HepG2 (cell line): ENCODE measurements around the gene TNFAIP1. TPM values are rescaled to one million over a fixed set of nuclear protein-coding genes. Genes with fewer than 3 reads are reported as not detected.

ENCODE experiments used
- microRNA-seq: library from miRNA; unstranded; fragments of <30 nt; microRNA quantifications from one replicate; pipeline ENCODE4, GENCODE V29; 2020
- polyA plus RNA-seq, 8 experiments: library from polyadenylated mRNA; depleted of rRNA in 3 of 8; stranded (reverse) in 7 of 8; unstranded in 1 of 8; fragments of >200 nt; fragmentation: Illumina TruSeq in 4 of 8; extraction: Trizol in 4 of 8; gene quantifications; 2 replicates each; pipeline versions ENCODE4 v1.2.1 to v1.2.3, GENCODE V29; 2011 to 2016; ENCODE audit warnings: low read depth in 4 of 8, missing spikeins in 1 of 8, mixed read lengths in 1 of 8; ENCODE audit not compliant: insufficient read depth in 1 of 8
- total RNA-seq, 5 experiments: library from RNA; depleted of rRNA; stranded (reverse); fragments of >200 nt; fragmentation: Illumina TruSeq; extraction: Trizol; gene quantifications; 2 replicates each; pipeline ENCODE4 v1.2.3, GENCODE V29; 2016; ENCODE audit warnings: low read depth in 1 of 5

TNFAIP1 gene
- total and polyA plus RNA-seq, 2 of the 13 experiments (the other 11 are each of a cell fraction or from before 2014, with no cell fraction given), result 17.5 to 40.6 TPM

Small RNA genes within 50 kb of the gene (microRNA-seq; reads per million reads assigned to microRNA genes)
- 2.6 reads per million, percentile 16 among the genes with 10 or more reads in this experiment for gene MIR4723

Other genes starting within 250 kb of the TNFAIP1 start
- 111 and 137 TPM in 2 replicates for gene TMEM97, start 16.6 kb upstream of the TNFAIP1 start, total RNA-seq (2016; rRNA removed; fragmentation: Illumina TruSeq; extraction: Trizol)
- gene TMEM97, start 16.6 kb upstream of the TNFAIP1 start, polyA plus RNA-seq (2011; rRNA removed), result 51.5 and 69.6 TPM in 2 replicates
- gene IFT20, start 289 bp upstream of the TNFAIP1 start, total RNA-seq (2016; rRNA removed; fragmentation: Illumina TruSeq; extraction: Trizol), result 23.4 and 28.0 TPM in 2 replicates
- 33.9 and 37.8 TPM in 2 replicates for gene IFT20, start 289 bp upstream of the TNFAIP1 start, polyA plus RNA-seq (2011; rRNA removed)
- gene POLDIP2, start 21.8 kb downstream of the TNFAIP1 start, total RNA-seq (2016; rRNA removed; fragmentation: Illumina TruSeq; extraction: Trizol), result 114 and 127 TPM in 2 replicates
- gene POLDIP2, start 21.8 kb downstream of the TNFAIP1 start, polyA plus RNA-seq (2011; rRNA removed), result 85.9 and 86.0 TPM in 2 replicates
- gene SEBOX, start 29.4 kb downstream of the TNFAIP1 start, total RNA-seq (2016; rRNA removed; fragmentation: Illumina TruSeq; extraction: Trizol), result not detected in 2 replicates
- not detected in 2 replicates for gene SEBOX, start 29.4 kb downstream of the TNFAIP1 start, polyA plus RNA-seq (2011; rRNA removed)
- gene VTN, start 34.5 kb downstream of the TNFAIP1 start, total RNA-seq (2016; rRNA removed; fragmentation: Illumina TruSeq; extraction: Trizol), result 43.9 and 108 TPM in 2 replicates
- 131 and 230 TPM in 2 replicates for gene VTN, start 34.5 kb downstream of the TNFAIP1 start, polyA plus RNA-seq (2011; rRNA removed)
- gene SARM1, start 35.9 kb downstream of the TNFAIP1 start, total RNA-seq (2016; rRNA removed; fragmentation: Illumina TruSeq; extraction: Trizol), result 0.25 and 0.73 TPM in 2 replicates
- gene SARM1, start 35.9 kb downstream of the TNFAIP1 start, polyA plus RNA-seq (2011; rRNA removed), result 0.86 and 1.1 TPM in 2 replicates
- gene SLC46A1, start 70.5 kb downstream of the TNFAIP1 start, total RNA-seq (2016; rRNA removed; fragmentation: Illumina TruSeq; extraction: Trizol), result 9.4 and 22.6 TPM in 2 replicates
- 19.6 and 25.8 TPM in 2 replicates for gene SLC46A1, start 70.5 kb downstream of the TNFAIP1 start, polyA plus RNA-seq (2011; rRNA removed)
- not detected in 2 replicates for gene SLC13A2, start 137.9 kb downstream of the TNFAIP1 start, total RNA-seq (2016; rRNA removed; fragmentation: Illumina TruSeq; extraction: Trizol)
- gene SLC13A2, start 137.9 kb downstream of the TNFAIP1 start, polyA plus RNA-seq (2011; rRNA removed), result 0.07 TPM in 1 of 2 replicates, not detected in the other
- gene FOXN1, start 170.6 kb downstream of the TNFAIP1 start, total RNA-seq (2016; rRNA removed; fragmentation: Illumina TruSeq; extraction: Trizol), result not detected in 2 replicates
- 0.01 TPM in 1 of 2 replicates, not detected in the other for gene FOXN1, start 170.6 kb downstream of the TNFAIP1 start, polyA plus RNA-seq (2011; rRNA removed)
- gene UNC119, start 216.9 kb downstream of the TNFAIP1 start, total RNA-seq (2016; rRNA removed; fragmentation: Illumina TruSeq; extraction: Trizol), result 7.8 and 10.4 TPM in 2 replicates
- 57.6 and 63.1 TPM in 2 replicates for gene UNC119, start 216.9 kb downstream of the TNFAIP1 start, polyA plus RNA-seq (2011; rRNA removed)
- 26.6 and 42.6 TPM in 2 replicates for gene PIGS, start 235.8 kb downstream of the TNFAIP1 start, total RNA-seq (2016; rRNA removed; fragmentation: Illumina TruSeq; extraction: Trizol)
- 23.5 and 31.7 TPM in 2 replicates for gene PIGS, start 235.8 kb downstream of the TNFAIP1 start, polyA plus RNA-seq (2011; rRNA removed)
- gene ALDOC, start 241.1 kb downstream of the TNFAIP1 start, total RNA-seq (2016; rRNA removed; fragmentation: Illumina TruSeq; extraction: Trizol), result 15.4 and 16.9 TPM in 2 replicates
- gene ALDOC, start 241.1 kb downstream of the TNFAIP1 start, polyA plus RNA-seq (2011; rRNA removed), result 60.9 and 86.5 TPM in 2 replicates